B cell (primary cell): Measurements from ENCODE around the gene XRCC1.

Experiments
- CTCF ChIP-seq: fragments of 200-600 bp; IDR thresholded peaks from one replicate; pipeline ENCODE4 v1.8.0; 2022; ENCODE audit warnings: antibody characterized with exemption, mild to moderate bottlenecking
- EZH2 ChIP-seq: IDR thresholded peaks from 2 replicates; pipeline ENCODE4 v1.6.1; 2012; ENCODE audit warnings: borderline replicate concordance, low read depth, mild to moderate bottlenecking, moderate library complexity, low read length; ENCODE audit not compliant: insufficient read depth, poor library complexity, severe bottlenecking

- TF ChIP-seq EZH2, result no peak
- no peak for TF ChIP-seq CTCF
These were observed 14.6 kb downstream of the XRCC1 start for GRCh38 chr19:43560687-43561086.
